DND-41 (cell line): ENCODE data around the gene PAGE1.

Source experiments
- ATAC-seq: fragments of 200-7000 bp; cut with Tn5 transposase; 3 replicates; pipeline ENCODE4 v1.9.1; 2021; ENCODE audit warnings: low read depth; ENCODE audit not compliant: insufficient read depth
- DNase-seq: peaks from one replicate; pipeline ENCODE4 v3.0.0-alpha.2; 2020
- H2AFZ ChIP-seq: 2 replicates; pipeline ENCODE4 v1.6.0; 2012; ENCODE audit warnings: low read depth, low read length
- H3K27ac ChIP-seq: 2 replicates; pipeline ENCODE4 v1.5.1; 2012; ENCODE audit warnings: low read length, inconsistent platforms
- H3K27me3 ChIP-seq: fragments of 200-600 bp; sonication (generic); 2 replicates; pipeline ENCODE4 v1.6.0; 2012; ENCODE audit warnings: low read length, mild to moderate bottlenecking, inconsistent platforms; ENCODE audit not compliant: insufficient read depth, poor library complexity
- H3K36me3 ChIP-seq: 2 replicates; pipeline ENCODE4 v1.5.1; 2012; ENCODE audit warnings: low read length, inconsistent platforms; ENCODE audit not compliant: insufficient read depth
- H3K4me1 ChIP-seq: 2 replicates; pipeline ENCODE4 v1.5.1; 2012; ENCODE audit warnings: mild to moderate bottlenecking, low read length; ENCODE audit not compliant: insufficient read depth
- H3K4me2 ChIP-seq: 2 replicates; pipeline ENCODE4 v1.6.0; 2012; ENCODE audit warnings: mild to moderate bottlenecking, moderate library complexity, low read length, inconsistent platforms; ENCODE audit not compliant: insufficient read depth
- H3K4me3 ChIP-seq, 2 experiments: fragments of 200-600 bp in 1 of 2; shearing (Covaris generic) in 1 of 2; 2 replicates each; pipeline ENCODE4 v1.5.1; 2012 to 2016; ENCODE audit warnings: inconsistent platforms in 2 of 2, low read length in 2 of 2, mild to moderate bottlenecking in 2 of 2, low read depth in 1 of 2, moderate library complexity in 1 of 2
- H3K79me2 ChIP-seq: 2 replicates; pipeline ENCODE4 v1.6.0; 2012; ENCODE audit warnings: low read length, inconsistent platforms; ENCODE audit not compliant: insufficient read depth
- H3K9ac ChIP-seq: 2 replicates; pipeline ENCODE4 v1.6.0; 2012; ENCODE audit warnings: low read depth, mild to moderate bottlenecking, inconsistent platforms, low read length, moderate library complexity
- H3K9me3 ChIP-seq: 2 replicates; pipeline ENCODE4 v1.5.1; 2012; ENCODE audit warnings: low read length, moderate library complexity, mild to moderate bottlenecking, inconsistent platforms; ENCODE audit not compliant: insufficient read depth, severe bottlenecking
- H4K20me1 ChIP-seq: 2 replicates; pipeline ENCODE4 v1.6.0; 2012; ENCODE audit warnings: low read length; ENCODE audit not compliant: insufficient read depth
- EZH2 ChIP-seq: IDR thresholded peaks from 3 replicates; pipeline ENCODE4 v1.6.1; 2012; ENCODE audit warnings: borderline replicate concordance, low read depth, mild to moderate bottlenecking, moderate library complexity, low read length, inconsistent platforms; ENCODE audit not compliant: severe bottlenecking
- TF ChIP-seq, protein P1 (sequence below): IDR thresholded peaks from 2 replicates; pipeline ENCODE4 v1.5.1; 2012; ENCODE audit warnings: borderline replicate concordance, low read length, moderate library complexity, mild to moderate bottlenecking; ENCODE audit not compliant: poor library complexity, severe bottlenecking; ENCODE audit errors: extremely low read depth

The PAGE1 gene

GRCh38 chrX:49661881-49662280 is 33.9 kb downstream of the PAGE1 start:
- no peaks in the 10 kb centered on the region for H3K27me3 ChIP-seq
- TF ChIP-seq, protein P1, sequence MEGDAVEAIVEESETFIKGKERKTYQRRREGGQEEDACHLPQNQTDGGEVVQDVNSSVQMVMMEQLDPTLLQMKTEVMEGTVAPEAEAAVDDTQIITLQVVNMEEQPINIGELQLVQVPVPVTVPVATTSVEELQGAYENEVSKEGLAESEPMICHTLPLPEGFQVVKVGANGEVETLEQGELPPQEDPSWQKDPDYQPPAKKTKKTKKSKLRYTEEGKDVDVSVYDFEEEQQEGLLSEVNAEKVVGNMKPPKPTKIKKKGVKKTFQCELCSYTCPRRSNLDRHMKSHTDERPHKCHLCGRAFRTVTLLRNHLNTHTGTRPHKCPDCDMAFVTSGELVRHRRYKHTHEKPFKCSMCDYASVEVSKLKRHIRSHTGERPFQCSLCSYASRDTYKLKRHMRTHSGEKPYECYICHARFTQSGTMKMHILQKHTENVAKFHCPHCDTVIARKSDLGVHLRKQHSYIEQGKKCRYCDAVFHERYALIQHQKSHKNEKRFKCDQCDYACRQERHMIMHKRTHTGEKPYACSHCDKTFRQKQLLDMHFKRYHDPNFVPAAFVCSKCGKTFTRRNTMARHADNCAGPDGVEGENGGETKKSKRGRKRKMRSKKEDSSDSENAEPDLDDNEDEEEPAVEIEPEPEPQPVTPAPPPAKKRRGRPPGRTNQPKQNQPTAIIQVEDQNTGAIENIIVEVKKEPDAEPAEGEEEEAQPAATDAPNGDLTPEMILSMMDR = no peak
- TF ChIP-seq EZH2 = no peak
- H3K9me3 ChIP-seq = no peaks in the 10 kb centered on the region

GRCh38 chrX:49659771-49660170 is 36.0 kb downstream of the PAGE1 start:
- H3K9me3 ChIP-seq = no peaks in the 10 kb centered on the region
- no peak overlapping the region for H3K4me2 ChIP-seq
- ATAC-seq = no peak
- no peak for DNase-seq
- H3K27ac ChIP-seq = no peak overlapping the region
- no peak overlapping the region for H3K9ac ChIP-seq
- H3K27me3 ChIP-seq = no peaks in the 10 kb centered on the region
- no peak for TF ChIP-seq EZH2
- TF ChIP-seq, protein P1 = no peak
- no peak overlapping the region for H3K4me3 ChIP-seq
- no peak overlapping the region for H2AFZ ChIP-seq
- H4K20me1 ChIP-seq = no peaks in the 10 kb centered on the region
- no peaks in the 10 kb centered on the region for H3K36me3 ChIP-seq
- no peaks in the 10 kb centered on the region for H3K79me2 ChIP-seq
- H3K4me1 ChIP-seq = no peaks in the 10 kb centered on the region

More at GRCh38 chrX:49661881-49662280, 33.9 kb downstream of the PAGE1 start:
- DNase-seq (no peak), ATAC-seq (no peak)
- H2AFZ ChIP-seq = no peak overlapping the region
- no peaks in the 10 kb centered on the region for H3K79me2 ChIP-seq
- no peak overlapping the region for H3K4me2 ChIP-seq
- H3K4me1 ChIP-seq = no peaks in the 10 kb centered on the region
- H4K20me1 ChIP-seq = no peaks in the 10 kb centered on the region
- H3K27ac ChIP-seq = no peak overlapping the region
- no peaks in the 10 kb centered on the region for H3K36me3 ChIP-seq
- no peak overlapping the region for H3K9ac ChIP-seq
- no peak overlapping the region for H3K4me3 ChIP-seq

DNA sequence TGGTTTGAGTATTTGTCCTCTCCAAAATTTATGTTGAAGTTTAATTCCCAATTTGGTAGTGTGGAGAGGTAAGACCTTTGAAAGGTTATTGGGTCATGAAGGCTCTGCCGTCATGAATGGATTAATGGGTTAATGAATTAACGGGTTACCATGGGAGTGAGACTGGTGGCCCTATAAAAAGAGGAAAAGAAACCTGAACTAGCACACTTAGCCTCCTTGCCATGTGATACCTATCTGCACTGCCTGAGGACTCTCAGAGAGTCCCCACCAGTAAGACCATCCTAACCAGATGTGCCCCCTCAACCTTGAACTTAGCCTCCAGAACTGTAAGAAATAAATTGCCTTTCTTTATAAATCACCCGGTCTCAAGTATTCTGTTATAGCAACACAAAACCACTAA is 39.3 kb downstream of the PAGE1 start:
- Histone ChIP-seq H3K9ac (no peak overlapping the region), H3K4me2 (no peak overlapping the region), H3K79me2 (no peaks in the 10 kb centered on the region), H2AFZ (no peak overlapping the region), H3K36me3 (no peaks in the 10 kb centered on the region), H3K4me1 (no peaks in the 10 kb centered on the region), H3K27ac (no peak overlapping the region), H3K27me3 (no peaks in the 10 kb centered on the region), H3K4me3 (no peak overlapping the region), H4K20me1 (no peaks in the 10 kb centered on the region), H3K9me3 (no peaks in the 10 kb centered on the region)
- ATAC-seq = no peak
- no peak for DNase-seq
- no peak for TF ChIP-seq EZH2
- TF ChIP-seq, protein P1 = no peak

DNA sequence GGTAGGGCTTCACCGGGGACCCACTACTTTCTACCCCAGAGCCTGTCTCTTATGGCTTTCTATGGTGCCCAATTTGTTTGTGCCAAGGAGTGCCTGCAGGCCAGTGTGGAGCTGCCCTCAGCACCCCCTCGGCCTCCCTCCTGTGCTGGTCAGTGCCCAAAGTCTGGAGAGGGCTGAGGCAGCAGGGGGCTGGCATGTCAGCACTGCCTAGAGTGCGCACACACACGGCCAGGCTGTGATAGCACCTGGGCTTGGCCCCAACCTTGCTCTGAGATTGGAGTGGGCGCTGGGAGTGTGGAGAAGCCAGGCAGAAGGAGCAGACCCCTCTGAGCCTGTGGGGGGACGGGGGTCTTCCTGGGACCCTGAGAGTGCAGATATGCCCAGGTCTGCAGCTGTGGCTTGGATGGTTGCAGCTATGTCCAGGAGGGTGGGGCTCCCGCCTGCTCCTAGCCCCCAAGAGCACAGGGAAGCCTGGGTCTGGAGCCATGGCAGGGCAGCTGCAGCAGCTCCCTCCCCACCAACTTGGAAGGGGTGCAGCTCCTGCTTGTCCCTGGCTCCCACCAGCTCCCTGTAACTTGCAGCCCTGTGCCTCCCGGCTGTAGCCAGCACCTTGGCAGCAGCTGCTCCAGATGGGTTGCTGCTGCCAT is 50.7 kb downstream of the PAGE1 start:
- Histone ChIP-seq H3K79me2 (no peaks in the 10 kb centered on the region), H4K20me1 (no peaks in the 10 kb centered on the region), H3K4me1 (no peaks in the 10 kb centered on the region), H3K27me3 (no peaks in the 10 kb centered on the region), H3K36me3 (no peaks in the 10 kb centered on the region), H3K9me3 (no peaks in the 10 kb centered on the region), H2AFZ (no peak overlapping the region), H3K4me2 (no peak overlapping the region), H3K27ac (no peak overlapping the region), H3K4me3 (no peak overlapping the region), H3K9ac (no peak overlapping the region)
- ATAC-seq (no peak), DNase-seq (no peak)
- TF ChIP-seq, protein P1 = no peak
- no peak for TF ChIP-seq EZH2
